ENCODE results near the gene LBHD2.
A peak's percentile ranks its signal among the peaks of the same experiment; 100 is the strongest.

Gene LBHD2

GRCh38 chr14:103121846-103122584, 38.0 kb downstream of the LBHD2 start:
- no peak for TF ChIP-seq CTCF (IDR thresholded peaks at IDR 0.05; ENCODE audit: control insufficient read depth, insufficient read depth, low read depth, low read length, missing control alignments)
- H3K4me3 ChIP-seq (ENCODE audit: control insufficient read depth, low read depth, low read length) = no peak overlapping the region
- DNase-seq (ENCODE audit: low read depth) = no peak

GRCh38 chr14:103122585-103122946, 38.6 kb downstream of the LBHD2 start:
- TF ChIP-seq CTCF (IDR thresholded peaks at IDR 0.05; ENCODE audit: control insufficient read depth, insufficient read depth, low read depth, low read length, missing control alignments) = no peak
- no peak for DNase-seq (ENCODE audit: low read depth)
- H3K4me3 ChIP-seq (ENCODE audit: control insufficient read depth, low read depth, low read length) = no peak overlapping the region

DNA sequence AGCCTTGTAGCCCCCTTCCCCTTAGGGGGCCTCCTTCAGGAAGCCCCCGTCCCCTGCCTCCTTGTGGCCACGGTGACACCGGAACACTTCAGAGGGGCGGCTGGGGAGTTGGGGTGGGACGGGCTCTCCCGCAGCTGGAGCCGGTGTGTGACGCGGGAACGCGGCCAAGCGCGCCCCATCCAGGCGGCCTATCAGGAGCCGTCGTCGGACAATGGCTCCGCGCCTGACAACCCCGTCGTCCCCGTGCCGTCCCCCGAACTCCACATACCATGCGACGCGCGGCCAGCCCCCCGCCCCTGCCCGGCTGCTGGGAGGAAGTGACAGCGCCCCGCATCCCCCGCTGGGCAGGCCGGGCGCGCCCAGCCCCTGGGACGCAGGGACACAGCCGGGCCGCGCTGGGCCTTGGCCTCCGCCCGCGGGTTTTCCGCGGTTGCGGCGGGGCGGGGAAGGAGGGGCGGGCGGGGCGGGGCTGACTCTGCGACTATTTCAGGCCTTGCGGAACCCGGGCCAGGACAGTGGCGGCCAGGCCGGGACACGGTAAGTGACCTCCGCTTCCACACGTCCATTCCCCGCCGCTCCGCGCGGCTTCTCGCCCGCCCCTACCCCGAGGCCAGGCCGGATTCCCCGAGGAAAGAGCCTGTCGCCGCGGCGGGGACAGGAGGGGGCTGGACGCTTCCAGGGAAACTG, 39.1 kb downstream of the LBHD2 start, which contains the start of gene TNFAIP2:
TNFAIP2 (plus strand) TSS at position 515 of the 687 bp plus-strand sequence. CDS start 2,997 bp downstream, outside the sequence.
- no peak for TF ChIP-seq CTCF (IDR thresholded peaks at IDR 0.05; ENCODE audit: control insufficient read depth, insufficient read depth, low read depth, low read length, missing control alignments)
- H3K4me3 ChIP-seq (ENCODE audit: control insufficient read depth, low read depth, low read length) = peak within 1 kb of the TSS; percentile 51
- no peak for DNase-seq (ENCODE audit: low read depth)

DNA sequence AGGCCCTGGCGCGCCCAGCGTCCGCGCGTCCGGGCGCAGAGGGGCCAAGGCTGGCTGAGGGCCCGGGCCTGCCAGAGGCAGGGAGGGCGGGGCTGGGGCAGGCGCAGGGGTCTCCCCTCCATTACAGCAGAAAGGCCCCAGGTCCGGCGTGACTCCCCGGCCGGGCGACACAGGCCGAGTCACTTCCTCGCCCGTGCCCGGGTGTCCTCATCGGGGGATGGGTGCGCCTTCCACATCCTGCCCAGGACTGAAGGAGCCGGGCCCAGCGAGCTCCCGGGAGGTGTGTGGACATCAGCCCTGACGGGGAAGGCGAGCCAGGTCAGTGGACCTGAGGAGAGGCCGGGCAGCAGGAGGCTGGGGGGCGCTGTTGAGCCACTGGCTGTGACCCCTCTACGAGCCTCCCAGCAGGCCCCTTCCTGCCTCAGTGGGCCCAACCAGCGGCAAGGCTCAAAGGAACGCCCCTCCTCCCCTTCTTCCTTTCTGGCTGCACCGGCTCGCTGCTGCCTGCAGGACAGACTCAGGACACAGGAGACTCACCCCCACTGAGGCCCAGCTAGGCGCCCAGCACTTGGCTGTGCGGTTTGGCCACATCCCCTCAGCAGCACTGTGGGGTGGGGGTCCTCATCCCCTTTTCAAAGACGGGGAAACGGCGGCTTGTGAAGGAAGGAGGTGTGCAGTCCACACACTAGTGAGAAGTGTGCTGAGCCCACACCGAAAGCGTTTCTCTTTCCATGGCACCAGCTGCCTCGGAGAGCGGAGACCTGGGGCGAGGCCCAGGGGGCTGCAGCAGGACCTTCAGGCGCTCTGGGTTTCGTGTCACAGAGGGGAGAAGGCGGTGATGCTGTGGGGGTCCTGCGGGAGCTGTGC, 39.9 kb downstream of the LBHD2 start:
- H3K4me3 ChIP-seq (ENCODE audit: control insufficient read depth, low read depth, low read length) = peak overlapping the region; percentile 51
- DNase-seq (ENCODE audit: low read depth) = no peak
- TF ChIP-seq CTCF (IDR thresholded peaks at IDR 0.05; ENCODE audit: control insufficient read depth, insufficient read depth, low read depth, low read length, missing control alignments) = peak; percentile 56

GRCh38 chr14:103124501-103125001, 40.5 kb downstream of the LBHD2 start:
- TF ChIP-seq CTCF (IDR thresholded peaks at IDR 0.05; ENCODE audit: control insufficient read depth, insufficient read depth, low read depth, low read length, missing control alignments) = no peak
- H3K4me3 ChIP-seq (ENCODE audit: control insufficient read depth, low read depth, low read length) = peak overlapping the region; percentile 51; the same call in 1 of the 2 replicates
- no peak for DNase-seq (ENCODE audit: low read depth)

Measured in AG09309 (cell line).